Measurements from ENCODE around the gene NPFF.

NPFF gene

DNA sequence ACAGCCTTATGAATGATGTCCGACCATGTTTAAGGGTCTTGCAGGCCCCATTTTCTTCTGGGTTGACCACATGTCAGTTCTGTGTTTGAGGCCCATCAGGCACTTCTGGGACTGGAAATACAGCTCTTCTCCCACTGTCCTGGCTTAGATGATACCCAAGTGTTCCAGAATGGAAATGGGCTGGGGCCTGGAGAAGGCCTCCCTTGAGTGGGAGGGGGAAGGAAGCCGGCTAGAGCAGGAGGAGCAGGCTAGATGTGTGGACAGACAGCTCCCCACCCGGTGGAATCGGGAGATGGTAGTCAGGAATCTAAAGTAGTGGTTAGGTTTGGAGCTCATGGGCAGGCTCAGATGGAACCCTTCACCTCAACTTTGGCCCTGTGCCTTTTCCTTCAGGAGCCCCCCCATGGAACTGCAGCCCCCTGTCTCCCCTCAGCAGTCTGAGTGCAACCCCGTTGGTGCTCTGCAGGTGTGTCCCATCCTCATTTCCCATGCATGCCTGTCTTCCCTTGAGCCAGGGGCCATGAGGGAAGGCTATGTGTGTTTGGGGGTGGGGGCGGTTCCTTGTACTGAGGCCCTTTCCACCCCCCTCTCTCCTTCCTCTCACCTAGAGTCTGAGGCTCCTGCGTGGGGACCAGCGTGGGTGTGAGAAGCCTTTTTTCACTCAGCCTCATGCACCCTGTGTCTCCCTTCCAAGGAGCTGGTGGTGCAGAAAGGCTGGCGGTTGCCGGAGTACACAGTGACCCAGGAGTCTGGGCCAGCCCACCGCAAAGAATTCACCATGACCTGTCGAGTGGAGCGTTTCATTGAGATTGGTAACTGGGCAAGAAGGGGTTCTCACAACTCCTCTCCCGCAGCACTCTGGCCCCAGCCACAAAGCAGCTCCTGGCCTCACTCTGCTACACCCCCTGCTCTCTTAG is 3.0 kb downstream of the NPFF start:
- no peak for TF ChIP-seq CREB1 (IDR thresholded peaks at IDR 0.05; ENCODE audit: low read depth)
- TF ChIP-seq, protein P1, sequence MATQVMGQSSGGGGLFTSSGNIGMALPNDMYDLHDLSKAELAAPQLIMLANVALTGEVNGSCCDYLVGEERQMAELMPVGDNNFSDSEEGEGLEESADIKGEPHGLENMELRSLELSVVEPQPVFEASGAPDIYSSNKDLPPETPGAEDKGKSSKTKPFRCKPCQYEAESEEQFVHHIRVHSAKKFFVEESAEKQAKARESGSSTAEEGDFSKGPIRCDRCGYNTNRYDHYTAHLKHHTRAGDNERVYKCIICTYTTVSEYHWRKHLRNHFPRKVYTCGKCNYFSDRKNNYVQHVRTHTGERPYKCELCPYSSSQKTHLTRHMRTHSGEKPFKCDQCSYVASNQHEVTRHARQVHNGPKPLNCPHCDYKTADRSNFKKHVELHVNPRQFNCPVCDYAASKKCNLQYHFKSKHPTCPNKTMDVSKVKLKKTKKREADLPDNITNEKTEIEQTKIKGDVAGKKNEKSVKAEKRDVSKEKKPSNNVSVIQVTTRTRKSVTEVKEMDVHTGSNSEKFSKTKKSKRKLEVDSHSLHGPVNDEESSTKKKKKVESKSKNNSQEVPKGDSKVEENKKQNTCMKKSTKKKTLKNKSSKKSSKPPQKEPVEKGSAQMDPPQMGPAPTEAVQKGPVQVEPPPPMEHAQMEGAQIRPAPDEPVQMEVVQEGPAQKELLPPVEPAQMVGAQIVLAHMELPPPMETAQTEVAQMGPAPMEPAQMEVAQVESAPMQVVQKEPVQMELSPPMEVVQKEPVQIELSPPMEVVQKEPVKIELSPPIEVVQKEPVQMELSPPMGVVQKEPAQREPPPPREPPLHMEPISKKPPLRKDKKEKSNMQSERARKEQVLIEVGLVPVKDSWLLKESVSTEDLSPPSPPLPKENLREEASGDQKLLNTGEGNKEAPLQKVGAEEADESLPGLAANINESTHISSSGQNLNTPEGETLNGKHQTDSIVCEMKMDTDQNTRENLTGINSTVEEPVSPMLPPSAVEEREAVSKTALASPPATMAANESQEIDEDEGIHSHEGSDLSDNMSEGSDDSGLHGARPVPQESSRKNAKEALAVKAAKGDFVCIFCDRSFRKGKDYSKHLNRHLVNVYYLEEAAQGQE (IDR thresholded peaks at IDR 0.05; ENCODE audit: low read depth): no peak
- TF ChIP-seq, protein P2, sequence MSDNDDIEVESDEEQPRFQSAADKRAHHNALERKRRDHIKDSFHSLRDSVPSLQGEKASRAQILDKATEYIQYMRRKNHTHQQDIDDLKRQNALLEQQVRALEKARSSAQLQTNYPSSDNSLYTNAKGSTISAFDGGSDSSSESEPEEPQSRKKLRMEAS (IDR thresholded peaks at IDR 0.05): no peak
- TF ChIP-seq TAF1 (IDR thresholded peaks at IDR 0.05; ENCODE audit: low read depth): no peak
- no peak for TF ChIP-seq CEBPB (IDR thresholded peaks at IDR 0.05)
- TF ChIP-seq YY1 (IDR thresholded peaks at IDR 0.05; ENCODE audit: low read depth): no peak
- TF ChIP-seq USF1 (IDR thresholded peaks at IDR 0.05): no peak
- no peak for TF ChIP-seq FOXM1 (IDR thresholded peaks at IDR 0.05; ENCODE audit: borderline replicate concordance, low read depth)
- no peak for TF ChIP-seq EP300 (IDR thresholded peaks at IDR 0.05; ENCODE audit: borderline replicate concordance)
- no peak for TF ChIP-seq TCF12 (IDR thresholded peaks at IDR 0.05; ENCODE audit: low read depth)
- TF ChIP-seq EGR1 (IDR thresholded peaks at IDR 0.05): no peak
- TF ChIP-seq ZBTB7A (IDR thresholded peaks at IDR 0.05; ENCODE audit: low read depth): no peak
- no peak for TF ChIP-seq NFIC (IDR thresholded peaks at IDR 0.05)
- TF ChIP-seq RAD21 (IDR thresholded peaks at IDR 0.05; ENCODE audit: low read depth): no peak
- TF ChIP-seq TEAD4 (IDR thresholded peaks at IDR 0.05): no peak

DNA sequence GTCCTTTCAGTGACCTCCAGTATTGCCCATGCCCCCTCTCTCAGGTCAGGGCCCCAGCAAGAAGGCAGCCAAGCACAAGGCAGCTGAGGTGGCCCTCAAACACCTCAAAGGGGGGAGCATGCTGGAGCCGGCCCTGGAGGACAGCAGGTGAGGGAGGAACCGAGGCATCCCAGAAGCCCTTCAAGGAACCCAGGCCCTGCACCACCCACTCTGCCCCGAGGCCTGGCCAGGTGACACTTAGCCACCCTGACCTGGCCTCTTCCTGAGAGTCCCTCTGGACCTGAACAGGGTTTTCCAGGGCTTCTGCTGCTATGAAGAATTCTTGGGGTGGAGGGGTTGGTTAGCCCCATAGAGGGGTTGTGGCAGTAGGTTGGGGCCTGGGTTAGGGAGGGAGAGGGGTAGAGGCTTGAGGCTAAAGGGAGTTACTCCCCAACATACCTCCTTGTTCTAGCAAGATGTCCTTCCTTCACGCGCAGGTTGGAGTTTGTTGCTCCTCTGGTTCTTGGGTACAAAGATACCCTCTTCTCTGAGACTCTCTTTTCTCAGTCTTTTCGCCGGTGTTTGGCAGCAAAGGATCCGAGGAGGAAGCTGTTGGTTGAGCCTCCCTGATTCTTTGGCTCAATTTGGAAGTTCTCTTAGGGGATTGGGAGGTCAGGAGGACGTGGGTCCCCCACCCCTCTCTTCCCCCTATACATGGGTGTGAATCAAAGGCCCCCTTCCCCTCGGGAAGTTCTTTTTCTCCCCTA is 4.1 kb downstream of the NPFF start:
- TF ChIP-seq FOXM1 (IDR thresholded peaks at IDR 0.05; ENCODE audit: borderline replicate concordance, low read depth): no peak

- TF ChIP-seq NFIC (IDR thresholded peaks at IDR 0.05) (no peak), ZBTB7A (IDR thresholded peaks at IDR 0.05; ENCODE audit: low read depth) (no peak), RAD21 (IDR thresholded peaks at IDR 0.05; ENCODE audit: low read depth) (no peak), CEBPB (IDR thresholded peaks at IDR 0.05) (no peak), TCF12 (IDR thresholded peaks at IDR 0.05; ENCODE audit: low read depth) (no peak), TEAD4 (IDR thresholded peaks at IDR 0.05) (no peak), EP300 (IDR thresholded peaks at IDR 0.05; ENCODE audit: borderline replicate concordance) (no peak), TAF1 (IDR thresholded peaks at IDR 0.05; ENCODE audit: low read depth) (no peak), CREB1 (IDR thresholded peaks at IDR 0.05; ENCODE audit: low read depth) (no peak), USF1 (IDR thresholded peaks at IDR 0.05) (no peak), FOXM1 (IDR thresholded peaks at IDR 0.05; ENCODE audit: borderline replicate concordance, low read depth) (no peak)
- TF ChIP-seq, protein P2 (IDR thresholded peaks at IDR 0.05): no peak
Measured at GRCh38 chr12:53502331-53502730, 5.0 kb downstream of the NPFF start.

DNA sequence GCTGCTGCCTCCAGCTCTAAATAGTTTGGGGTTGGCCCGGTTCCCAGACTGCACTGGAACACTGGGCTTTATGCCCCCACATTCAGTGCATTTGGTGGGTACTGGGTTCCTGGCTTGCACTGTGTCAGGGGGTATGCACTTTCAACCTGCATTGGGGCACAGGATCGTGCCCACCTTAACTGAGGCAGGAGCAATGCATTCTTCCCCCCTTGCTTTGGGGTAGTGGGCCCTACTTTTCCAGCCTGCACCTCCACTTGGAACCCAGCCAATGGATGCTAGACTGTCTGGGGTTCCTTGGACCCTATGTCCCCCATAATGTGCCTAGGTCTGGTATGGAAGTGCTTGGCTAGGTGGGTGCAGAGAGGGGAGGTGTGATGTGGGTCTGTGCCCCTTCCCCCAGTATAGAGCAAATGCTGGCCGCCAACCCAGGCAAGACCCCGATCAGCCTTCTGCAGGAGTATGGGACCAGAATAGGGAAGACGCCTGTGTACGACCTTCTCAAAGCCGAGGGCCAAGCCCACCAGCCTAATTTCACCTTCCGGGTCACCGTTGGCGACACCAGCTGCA is 5.6 kb downstream of the NPFF start:
- TF ChIP-seq NFIC (IDR thresholded peaks at IDR 0.05) (peak; percentile 91), ZBTB7A (IDR thresholded peaks at IDR 0.05; ENCODE audit: low read depth) (0 out of 2 replicates have a peak, but pooled peaks have one; percentile 16)
- TF ChIP-seq, protein P1 (IDR thresholded peaks at IDR 0.05; ENCODE audit: low read depth): no peak

- TF ChIP-seq YY1 (IDR thresholded peaks at IDR 0.05; ENCODE audit: low read depth) (peak; percentile 69), EP300 (IDR thresholded peaks at IDR 0.05; ENCODE audit: borderline replicate concordance) (no peak; the same call in 1 of the 2 replicates), TAF1 (IDR thresholded peaks at IDR 0.05; ENCODE audit: low read depth) (peak; percentile 90), CEBPB (IDR thresholded peaks at IDR 0.05) (no peak; the same call in 1 of the 2 replicates), TEAD4 (IDR thresholded peaks at IDR 0.05) (no peak; the same call in none of the 2 replicates), EGR1 (IDR thresholded peaks at IDR 0.05) (peak; percentile 39; the same call in 1 of the 2 replicates), TCF12 (IDR thresholded peaks at IDR 0.05; ENCODE audit: low read depth) (peak; percentile 66), USF1 (IDR thresholded peaks at IDR 0.05) (peak; percentile 52), FOXM1 (IDR thresholded peaks at IDR 0.05; ENCODE audit: borderline replicate concordance, low read depth) (peak; percentile 46; the same call in 1 of the 2 replicates), RAD21 (IDR thresholded peaks at IDR 0.05; ENCODE audit: low read depth) (no peak), NFIC (IDR thresholded peaks at IDR 0.05) (no peak; the same call in 1 of the 2 replicates), ZBTB7A (IDR thresholded peaks at IDR 0.05; ENCODE audit: low read depth) (peak; percentile 24; the same call in 1 of the 2 replicates), CREB1 (IDR thresholded peaks at IDR 0.05; ENCODE audit: low read depth) (peak; percentile 95)
- TF ChIP-seq, protein P2 (IDR thresholded peaks at IDR 0.05): peak; percentile 93
- TF ChIP-seq, protein P1 (IDR thresholded peaks at IDR 0.05; ENCODE audit: low read depth): no peak
Measured at GRCh38 chr12:53500776-53501614, 6.3 kb downstream of the NPFF start, which contains the start of gene TARBP2. Gene TARBP2 (plus strand): TSS chr12:53501283. CDS start chr12:53501409, 126 bp downstream.
